LNCAP (cell line): ENCODE results near the gene FYCO1.

Experiments
- TF ChIP-seq, protein P1 (sequence below): fragments of 450-650 bp; IDR thresholded peaks from 2 replicates; pipeline ENCODE4 v1.5.1; 2017; ENCODE audit warnings: mild to moderate bottlenecking

Gene FYCO1

DNA sequence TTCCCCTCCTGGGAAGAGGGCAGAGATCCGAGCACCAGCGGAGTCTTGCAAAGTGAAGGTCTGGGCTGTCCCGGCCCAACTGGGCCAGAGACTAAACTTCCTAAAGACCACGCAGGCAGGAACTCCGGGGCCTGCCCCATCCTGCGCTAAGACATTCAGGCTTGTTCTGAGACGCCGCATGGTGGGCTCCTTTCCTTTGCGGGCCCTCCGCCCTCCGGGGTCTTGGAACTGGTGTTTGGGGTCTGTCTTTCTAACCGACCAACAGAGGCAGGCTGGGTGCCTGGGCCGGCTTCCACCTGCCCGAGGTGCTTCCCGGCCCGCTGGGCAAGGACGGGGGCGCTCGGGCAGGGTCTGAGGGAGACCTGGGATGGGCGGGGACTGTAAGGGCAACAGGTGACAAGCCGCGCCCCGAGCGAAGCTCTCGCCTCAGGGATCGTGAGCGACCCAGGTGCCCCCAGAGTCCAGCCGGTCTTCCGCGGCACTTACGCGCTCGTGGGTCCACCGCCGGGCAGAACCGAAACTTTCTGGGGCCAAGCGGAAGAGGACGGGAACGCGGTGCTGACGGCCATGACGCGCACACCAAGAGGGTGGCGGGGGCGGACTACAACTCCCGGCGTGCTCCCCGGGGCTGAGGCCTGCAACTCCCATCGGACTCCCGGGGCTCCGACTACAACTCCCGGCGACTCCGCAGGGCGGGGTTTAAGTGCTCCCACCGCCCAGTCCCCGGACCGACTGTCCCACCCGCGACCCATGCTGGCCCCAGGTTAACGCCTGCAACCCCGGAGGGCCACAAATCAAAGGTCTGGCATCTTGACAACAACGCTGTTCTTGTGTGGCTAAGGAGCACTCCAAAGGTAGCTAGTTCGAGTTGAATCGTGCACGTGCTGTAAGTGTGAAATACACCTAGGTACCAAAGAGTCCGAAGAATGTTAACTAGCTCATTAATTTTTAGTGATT lies at the start of gene FYCO1:
Gene FYCO1 (minus strand): TSS at position 589 of the 957 bp plus-strand sequence. CDS start 10,914 bp downstream, outside the sequence.
- TF ChIP-seq, protein P1, sequence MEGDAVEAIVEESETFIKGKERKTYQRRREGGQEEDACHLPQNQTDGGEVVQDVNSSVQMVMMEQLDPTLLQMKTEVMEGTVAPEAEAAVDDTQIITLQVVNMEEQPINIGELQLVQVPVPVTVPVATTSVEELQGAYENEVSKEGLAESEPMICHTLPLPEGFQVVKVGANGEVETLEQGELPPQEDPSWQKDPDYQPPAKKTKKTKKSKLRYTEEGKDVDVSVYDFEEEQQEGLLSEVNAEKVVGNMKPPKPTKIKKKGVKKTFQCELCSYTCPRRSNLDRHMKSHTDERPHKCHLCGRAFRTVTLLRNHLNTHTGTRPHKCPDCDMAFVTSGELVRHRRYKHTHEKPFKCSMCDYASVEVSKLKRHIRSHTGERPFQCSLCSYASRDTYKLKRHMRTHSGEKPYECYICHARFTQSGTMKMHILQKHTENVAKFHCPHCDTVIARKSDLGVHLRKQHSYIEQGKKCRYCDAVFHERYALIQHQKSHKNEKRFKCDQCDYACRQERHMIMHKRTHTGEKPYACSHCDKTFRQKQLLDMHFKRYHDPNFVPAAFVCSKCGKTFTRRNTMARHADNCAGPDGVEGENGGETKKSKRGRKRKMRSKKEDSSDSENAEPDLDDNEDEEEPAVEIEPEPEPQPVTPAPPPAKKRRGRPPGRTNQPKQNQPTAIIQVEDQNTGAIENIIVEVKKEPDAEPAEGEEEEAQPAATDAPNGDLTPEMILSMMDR: no peak

DNA sequence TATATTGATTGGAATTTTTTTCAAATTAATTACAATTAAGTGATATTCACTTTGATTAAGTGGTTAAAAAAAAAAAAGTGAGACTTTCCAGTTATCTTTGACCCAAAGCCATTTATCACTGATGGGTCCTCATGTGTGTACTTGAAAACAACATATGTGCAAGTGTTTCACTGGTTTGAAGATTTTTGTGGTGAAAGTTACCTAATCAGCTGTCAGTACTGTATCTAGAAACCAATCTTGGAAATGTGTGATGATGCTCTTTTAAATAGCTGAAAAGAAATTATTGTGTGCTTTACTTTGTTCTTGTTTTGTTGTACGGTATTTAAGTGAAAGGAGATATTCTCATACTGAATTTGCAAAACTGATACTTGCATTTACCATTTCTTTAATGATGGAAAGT lies 43.3 kb upstream of the FYCO1 start:
- TF ChIP-seq, protein P1: no peak

- TF ChIP-seq, protein P1: no peak
Observed at GRCh38 chr3:46036191-46036590, 40.6 kb upstream of the FYCO1 start.

- TF ChIP-seq, protein P1: no peak
Observed at GRCh38 chr3:46031747-46032146, 36.1 kb upstream of the FYCO1 start.

DNA sequence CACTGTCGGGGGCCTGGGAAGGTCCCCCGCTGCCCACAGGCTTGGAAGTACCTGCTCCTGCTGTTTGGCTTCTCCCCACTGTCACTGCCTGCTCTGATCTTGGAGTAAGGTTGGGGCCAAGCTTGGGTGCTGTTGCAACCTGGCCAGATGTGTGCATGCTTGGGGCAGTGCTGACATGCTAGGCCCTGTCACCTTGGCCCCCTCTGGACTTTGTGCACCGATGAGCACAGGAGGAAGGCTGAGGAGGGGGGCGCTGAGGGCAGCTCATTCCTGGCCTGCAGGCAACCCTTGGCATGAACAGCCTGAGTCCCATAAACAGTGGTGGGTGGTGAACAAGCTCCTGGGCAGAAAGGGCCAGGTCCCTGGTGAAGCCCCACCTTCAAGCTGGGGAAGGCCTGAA lies 35.6 kb upstream of the FYCO1 start:
- TF ChIP-seq, protein P1: no peak

GRCh38 chr3:46030626-46031025 lies 35.0 kb upstream of the FYCO1 start:
- TF ChIP-seq, protein P1: no peak

DNA sequence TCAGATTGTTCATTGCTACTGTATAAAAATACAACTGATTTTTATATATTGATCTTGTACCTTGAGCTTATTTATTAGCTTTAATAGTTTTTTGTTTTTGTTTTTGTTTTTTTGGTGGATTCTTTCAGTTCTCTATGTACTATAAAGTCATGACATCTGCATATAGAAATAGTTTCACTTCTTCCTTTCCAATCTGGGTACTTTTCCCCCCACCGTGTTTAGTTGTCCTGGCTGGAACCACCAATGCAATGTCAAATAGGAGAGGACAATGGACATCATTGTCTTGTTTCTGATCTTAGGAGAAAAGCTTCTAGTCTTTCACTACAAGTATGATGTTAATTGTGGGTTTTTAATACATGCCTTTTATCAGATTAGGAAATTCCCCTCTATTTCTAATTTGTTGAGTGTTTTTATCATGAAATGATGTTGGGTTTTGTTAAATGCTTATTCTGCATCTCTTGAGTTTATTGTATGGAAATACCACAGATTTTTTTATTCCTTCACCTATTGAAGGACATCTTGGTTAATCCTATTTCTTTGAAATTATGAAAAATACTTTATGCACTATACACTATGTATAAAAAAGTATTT lies 34.4 kb upstream of the FYCO1 start:
- TF ChIP-seq, protein P1: no peak
